Mesothelial cell of epicardium (in vitro differentiated cells): ENCODE results near the gene TRIM63. TPM values are rescaled to one million over a fixed set of nuclear protein-coding genes. Genes with fewer than 3 reads are reported as not detected.
"Not testable (repeated sequence)": the region's sequence is repeated elsewhere in the genome, so short reads cannot be mapped to it uniquely, and the experiment has no call there.

ENCODE experiments used
- DNase-seq, 2 experiments: peaks; one replicate each; pipeline ENCODE4 v3.0.0; 2021; ENCODE audit warnings: low spot score in 2 of 2; ENCODE audit not compliant: unreplicated experiment in 2 of 2
- H3K27ac Mint-ChIP-seq: 2 replicates; pipeline ENCODE4 v1.8.0; 2021; ENCODE audit warnings: mixed read lengths
- H3K27me3 Mint-ChIP-seq: 2 replicates; pipeline ENCODE4 v1.8.0; 2021; ENCODE audit warnings: low read depth, mixed read lengths
- H3K36me3 Mint-ChIP-seq: 2 replicates; pipeline ENCODE4 v1.8.0; 2021; ENCODE audit warnings: mixed read lengths
- H3K4me1 Mint-ChIP-seq: 2 replicates; pipeline ENCODE4 v1.8.0; 2021; ENCODE audit warnings: mixed read lengths
- H3K4me3 Mint-ChIP-seq: 2 replicates; pipeline ENCODE4 v1.8.0; 2021; ENCODE audit warnings: mild to moderate bottlenecking, moderate library complexity, mixed read lengths
- H3K9me3 Mint-ChIP-seq: 2 replicates; pipeline ENCODE4 v1.8.0; 2021; ENCODE audit warnings: mixed read lengths
- total RNA-seq: library from RNA; stranded (reverse); gene quantifications from 3 replicates; pipeline ENCODE4 v1.2.1, GENCODE V29; 2021
- TF ChIP-seq, protein P1 (sequence below): fragments of 200-600 bp; sonication (generic); IDR thresholded peaks from one replicate; pipeline ENCODE4 v1.5.0; 2021; ENCODE audit warnings: antibody characterized with exemption; ENCODE audit not compliant: unreplicated experiment

The TRIM63 gene
- total RNA-seq, 1 donor from 2014 or later = 1.9 TPM

DNA sequence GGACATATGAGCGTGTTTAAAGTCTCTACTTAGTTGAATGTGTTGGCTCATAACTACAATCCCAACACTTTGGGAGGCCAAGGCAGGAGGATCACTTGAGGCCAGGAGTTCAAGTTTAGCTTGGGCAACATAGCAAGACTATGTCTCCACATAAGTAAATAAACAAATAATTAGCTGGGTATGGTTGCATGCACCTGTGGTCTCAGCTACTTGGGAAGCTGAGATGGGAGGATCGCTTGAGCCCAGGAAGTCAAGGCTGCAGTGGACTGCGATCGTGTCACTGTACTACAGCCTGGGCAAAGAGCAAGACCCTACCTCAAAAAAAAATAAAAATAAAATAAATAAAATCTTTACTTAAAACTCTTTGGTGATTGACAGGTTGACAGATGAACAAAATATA is 31.2 kb upstream of the TRIM63 start:
- Mint-ChIP-seq H3K9me3 (no peaks in the 10 kb centered on the region), H3K27me3 (no peaks in the 10 kb centered on the region), H3K27ac (peak overlapping the region; percentile 92)

DNA sequence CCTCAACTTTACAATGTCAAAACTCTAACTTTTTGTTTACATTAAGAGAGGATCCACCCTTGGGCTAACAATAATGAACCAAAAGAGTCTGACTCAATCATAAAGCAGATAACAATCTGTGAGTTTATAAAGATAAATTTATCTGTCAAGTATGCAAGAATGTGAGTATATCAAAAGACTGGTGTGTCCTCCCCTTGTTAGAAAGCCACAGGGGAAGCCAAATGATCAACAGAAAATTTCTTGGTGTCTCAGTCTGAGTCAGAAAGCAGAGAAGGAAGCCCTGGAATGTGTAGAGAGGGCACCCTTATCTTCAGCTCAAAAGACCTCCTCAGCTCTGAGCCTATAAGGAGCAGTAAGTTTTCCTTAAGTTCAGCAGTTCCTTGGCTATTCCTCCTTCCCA is 30.3 kb upstream of the TRIM63 start:
- Mint-ChIP-seq H3K4me1 (peaks cover 59% of the 10 kb centered on the region), H3K4me3 (no peak overlapping the region), H3K27me3 (no peaks in the 10 kb centered on the region), H3K36me3 (no peaks in the 10 kb centered on the region), H3K27ac (peak overlapping the region; percentile 92), H3K9me3 (no peaks in the 10 kb centered on the region)
- TF ChIP-seq, protein P1, sequence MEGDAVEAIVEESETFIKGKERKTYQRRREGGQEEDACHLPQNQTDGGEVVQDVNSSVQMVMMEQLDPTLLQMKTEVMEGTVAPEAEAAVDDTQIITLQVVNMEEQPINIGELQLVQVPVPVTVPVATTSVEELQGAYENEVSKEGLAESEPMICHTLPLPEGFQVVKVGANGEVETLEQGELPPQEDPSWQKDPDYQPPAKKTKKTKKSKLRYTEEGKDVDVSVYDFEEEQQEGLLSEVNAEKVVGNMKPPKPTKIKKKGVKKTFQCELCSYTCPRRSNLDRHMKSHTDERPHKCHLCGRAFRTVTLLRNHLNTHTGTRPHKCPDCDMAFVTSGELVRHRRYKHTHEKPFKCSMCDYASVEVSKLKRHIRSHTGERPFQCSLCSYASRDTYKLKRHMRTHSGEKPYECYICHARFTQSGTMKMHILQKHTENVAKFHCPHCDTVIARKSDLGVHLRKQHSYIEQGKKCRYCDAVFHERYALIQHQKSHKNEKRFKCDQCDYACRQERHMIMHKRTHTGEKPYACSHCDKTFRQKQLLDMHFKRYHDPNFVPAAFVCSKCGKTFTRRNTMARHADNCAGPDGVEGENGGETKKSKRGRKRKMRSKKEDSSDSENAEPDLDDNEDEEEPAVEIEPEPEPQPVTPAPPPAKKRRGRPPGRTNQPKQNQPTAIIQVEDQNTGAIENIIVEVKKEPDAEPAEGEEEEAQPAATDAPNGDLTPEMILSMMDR = no peak
- DNase-seq = no peak

More for the DNA sequence above, 31.2 kb upstream of the TRIM63 start:
- Mint-ChIP-seq H3K36me3 (no peaks in the 10 kb centered on the region), H3K4me1 (peaks cover 53% of the 10 kb centered on the region), H3K4me3 (no peak overlapping the region)
- no peak for DNase-seq
- TF ChIP-seq, protein P1 = no peak

DNA sequence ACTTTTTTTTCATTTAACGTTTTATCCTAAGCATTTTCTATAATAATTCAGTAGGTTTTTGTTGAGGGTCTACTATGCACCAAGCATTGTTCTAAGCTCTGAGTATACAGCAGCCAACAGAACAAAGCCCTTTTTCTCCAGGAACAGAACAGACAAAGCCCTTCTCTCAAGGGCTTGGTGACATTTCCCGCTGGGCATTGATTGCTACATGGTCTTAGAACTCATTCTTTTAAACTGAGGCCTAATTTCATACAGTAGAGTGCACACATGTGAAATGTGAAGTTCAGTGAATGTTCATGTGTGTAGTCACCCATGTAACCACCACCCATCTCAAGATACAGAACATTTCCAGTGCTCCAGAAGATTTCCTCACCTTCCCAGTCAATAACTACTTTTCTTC is 29.0 kb upstream of the TRIM63 start:
- Mint-ChIP-seq H3K36me3 (no peaks in the 10 kb centered on the region), H3K27ac (peak overlapping the region; percentile 60), H3K4me1 (peaks cover 54% of the 10 kb centered on the region), H3K27me3 (no peaks in the 10 kb centered on the region), H3K9me3 (no peaks in the 10 kb centered on the region), H3K4me3 (no peak overlapping the region)
- no peak for DNase-seq
- TF ChIP-seq, protein P1 = no peak

DNA sequence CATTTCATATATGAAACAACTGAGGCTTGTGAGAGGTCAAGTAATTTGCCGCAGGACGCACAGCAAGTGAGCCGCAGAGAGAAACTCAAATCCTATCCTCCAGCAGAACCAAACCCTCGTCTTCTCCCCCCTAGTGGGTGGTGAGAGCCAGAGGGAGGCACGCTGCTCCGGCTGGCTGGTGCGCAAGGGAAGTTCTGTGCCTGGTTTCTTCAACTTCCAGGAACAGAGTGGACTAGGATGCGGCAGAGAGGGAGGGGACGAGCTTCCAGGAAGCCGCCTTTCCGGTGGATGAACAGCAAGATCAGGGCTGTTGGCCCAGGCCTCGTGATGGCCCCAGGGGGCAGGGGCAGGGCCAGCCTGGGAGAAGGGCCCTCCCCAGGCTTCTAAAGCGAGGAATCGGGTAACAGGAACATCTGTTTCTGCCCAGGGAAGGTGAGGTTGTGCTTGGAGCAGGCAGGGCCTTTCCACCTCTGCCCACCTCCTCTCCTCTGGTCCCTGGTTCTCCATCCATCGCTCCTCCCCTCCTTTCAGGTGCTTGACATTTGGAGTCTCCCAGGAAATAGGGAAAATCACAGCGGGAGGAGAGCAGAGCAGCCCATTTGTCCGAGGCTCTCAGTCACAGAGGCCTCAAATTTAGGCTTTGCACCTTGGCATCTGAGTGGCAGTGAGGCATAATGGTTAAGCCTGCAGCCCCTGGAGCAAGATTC is 27.4 kb upstream of the TRIM63 start:
- TF ChIP-seq, protein P1 = no peak
- Mint-ChIP-seq H3K36me3 (no peaks in the 10 kb centered on the region), H3K9me3 (peaks cover 7% of the 10 kb centered on the region), H3K4me3 (no peak overlapping the region), H3K27ac (peak overlapping the region; percentile 98), H3K4me1 (peaks cover 50% of the 10 kb centered on the region), H3K27me3 (no peaks in the 10 kb centered on the region)
- DNase-seq = no peak

DNA sequence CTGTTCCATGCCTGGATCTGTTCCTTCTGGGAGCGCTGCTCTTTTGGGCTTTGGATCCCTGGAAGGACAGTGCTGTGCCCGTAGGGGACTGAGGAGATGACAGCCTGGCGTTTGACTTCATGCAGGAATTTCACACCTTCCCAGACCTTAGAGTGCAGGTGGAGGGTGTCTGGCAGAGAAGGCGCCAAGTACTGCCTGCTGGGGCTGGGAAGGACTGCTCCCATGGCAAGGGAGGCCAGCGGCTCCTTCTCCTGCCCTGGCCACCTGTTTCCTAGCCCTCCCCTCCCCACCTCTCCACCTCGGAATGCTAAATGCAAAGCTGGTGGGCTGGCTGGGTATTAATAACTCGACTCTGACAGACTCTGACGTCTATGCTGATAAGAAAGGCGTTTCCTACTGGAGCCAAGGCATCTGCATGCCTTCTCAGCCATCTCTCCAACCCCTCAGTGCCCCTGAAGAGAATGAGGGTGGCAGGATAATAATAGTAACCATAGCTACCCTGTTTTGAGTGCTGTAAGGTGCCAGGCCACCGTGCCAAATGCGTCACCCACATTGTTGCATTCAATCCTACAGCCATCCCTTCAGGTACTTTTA is 26.7 kb upstream of the TRIM63 start:
- Mint-ChIP-seq H3K4me1 (peaks cover 50% of the 10 kb centered on the region), H3K4me3 (no peak overlapping the region), H3K9me3 (peaks cover 7% of the 10 kb centered on the region)

DNA sequence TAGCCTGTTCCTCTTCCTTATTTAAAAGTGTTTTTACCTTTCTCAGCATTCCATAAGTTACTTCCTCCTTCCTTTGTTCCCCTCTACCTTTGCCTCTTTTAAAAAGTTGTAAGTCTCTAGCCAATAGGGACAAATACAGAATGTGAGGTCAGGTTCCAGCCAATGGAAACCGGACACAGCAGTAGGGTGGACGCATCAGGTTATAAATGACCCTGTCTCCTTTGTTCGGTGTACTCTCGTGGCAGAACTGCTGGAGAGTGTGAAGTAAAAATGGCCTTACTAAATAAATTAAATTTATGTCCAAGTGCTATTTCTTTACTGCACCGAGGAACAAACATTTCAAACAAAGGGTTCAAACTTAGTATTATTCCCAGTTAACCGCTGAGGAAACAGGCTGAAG is 26.1 kb upstream of the TRIM63 start:
- H3K27me3 Mint-ChIP-seq, H3K9me3 Mint-ChIP-seq, H3K36me3 Mint-ChIP-seq, H3K4me3 Mint-ChIP-seq, DNase-seq: not testable (repeated sequence)
- H3K27ac Mint-ChIP-seq = peak overlapping the region; percentile 98
- H3K4me1 Mint-ChIP-seq = peaks cover 50% of the 10 kb centered on the region

More for the DNA sequence above, 26.7 kb upstream of the TRIM63 start:
- H3K36me3 Mint-ChIP-seq = no peaks in the 10 kb centered on the region
- TF ChIP-seq, protein P1 = no peak
- H3K27ac Mint-ChIP-seq = peak overlapping the region; percentile 98
- DNase-seq = peak in 1 of 2 experiments; percentile 51
- H3K27me3 Mint-ChIP-seq = no peaks in the 10 kb centered on the region
